Mucosa of stomach (tissue), 1 donor: Measurements from ENCODE around the gene EBP.

ENCODE experiments used
- H3K27me3 ChIP-seq: one replicate; pipeline ENCODE4 v1.7.0; 2013; ENCODE audit warnings: mild to moderate bottlenecking, low read length; ENCODE audit not compliant: control insufficient read depth, insufficient read depth
- H3K36me3 ChIP-seq: one replicate; pipeline ENCODE4 v1.7.0; 2013; ENCODE audit warnings: low read length; ENCODE audit not compliant: control insufficient read depth, insufficient read depth
- H3K4me1 ChIP-seq: one replicate; pipeline ENCODE4 v1.7.0; 2013; ENCODE audit warnings: mild to moderate bottlenecking, low read length; ENCODE audit not compliant: control insufficient read depth, insufficient read depth
- H3K4me3 ChIP-seq: one replicate; pipeline ENCODE4 v1.7.0; 2013; ENCODE audit warnings: low read length
- H3K9ac ChIP-seq: one replicate; pipeline ENCODE4 v1.7.0; 2013; ENCODE audit warnings: mild to moderate bottlenecking, low read length, moderate library complexity
- H3K9me3 ChIP-seq: one replicate; pipeline ENCODE4 v1.7.0; 2013; ENCODE audit warnings: mild to moderate bottlenecking, low read length, moderate library complexity; ENCODE audit not compliant: control insufficient read depth
- donor health status: Pancreatic carcinoma.

The EBP gene

GRCh38 chrX:48521353-48522243 lies at the start of gene EBP:
EBP (plus strand) TSS chrX:48521808; CDS start chrX:48523772, 1,964 bp downstream.
- peak within 1 kb of the TSS; percentile 70 for H3K9ac ChIP-seq
- no peaks in the 10 kb centered on the region for H3K36me3 ChIP-seq
- H3K27me3 ChIP-seq, result no peaks in the 10 kb centered on the region
- H3K4me3 ChIP-seq, result peak within 1 kb of the TSS; percentile 60
- H3K9me3 ChIP-seq, result no peaks in the 10 kb centered on the region
- peaks cover 8% of the 10 kb centered on the region for H3K4me1 ChIP-seq

GRCh38 chrX:48472225-48472624 lies 49.4 kb upstream of the EBP start:
- Histone ChIP-seq H3K9ac (no peak overlapping the region), H3K4me3 (no peak overlapping the region), H3K9me3 (no peaks in the 10 kb centered on the region), H3K36me3 (no peaks in the 10 kb centered on the region), H3K27me3 (peaks cover 5% of the 10 kb centered on the region), H3K4me1 (peaks cover 14% of the 10 kb centered on the region)

- Histone ChIP-seq H3K9me3 (no peaks in the 10 kb centered on the region), H3K9ac (no peak overlapping the region), H3K4me1 (peaks cover 11% of the 10 kb centered on the region), H3K4me3 (no peak overlapping the region), H3K27me3 (peaks cover 5% of the 10 kb centered on the region), H3K36me3 (no peaks in the 10 kb centered on the region)
Observed at GRCh38 chrX:48472851-48473703, 48.5 kb upstream of the EBP start.

GRCh38 chrX:48473704-48473990 lies 48.0 kb upstream of the EBP start:
- H3K36me3 ChIP-seq, result no peaks in the 10 kb centered on the region
- H3K4me3 ChIP-seq, result no peak overlapping the region
- no peak overlapping the region for H3K9ac ChIP-seq
- H3K9me3 ChIP-seq, result no peaks in the 10 kb centered on the region
- peaks cover 10% of the 10 kb centered on the region for H3K4me1 ChIP-seq
- H3K27me3 ChIP-seq, result peaks cover 4% of the 10 kb centered on the region

- Histone ChIP-seq H3K9ac (no peak overlapping the region), H3K4me1 (peaks cover 10% of the 10 kb centered on the region), H3K9me3 (no peaks in the 10 kb centered on the region), H3K27me3 (no peaks in the 10 kb centered on the region), H3K36me3 (no peaks in the 10 kb centered on the region), H3K4me3 (no peak overlapping the region)
Observed at GRCh38 chrX:48474127-48474526, 47.5 kb upstream of the EBP start.

- no peaks in the 10 kb centered on the region for H3K27me3 ChIP-seq
- H3K9me3 ChIP-seq, result no peaks in the 10 kb centered on the region
- peaks cover 7% of the 10 kb centered on the region for H3K4me1 ChIP-seq
- H3K36me3 ChIP-seq, result no peaks in the 10 kb centered on the region
- H3K4me3 ChIP-seq, result no peak overlapping the region
- H3K9ac ChIP-seq, result no peak overlapping the region
Observed at GRCh38 chrX:48474581-48474980, 47.0 kb upstream of the EBP start.

- Histone ChIP-seq H3K9ac (no peak overlapping the region), H3K27me3 (no peaks in the 10 kb centered on the region), H3K36me3 (no peaks in the 10 kb centered on the region), H3K4me3 (peak overlapping the region; percentile 60), H3K9me3 (no peaks in the 10 kb centered on the region), H3K4me1 (peaks cover under 1% of the 10 kb centered on the region)
Observed at GRCh38 chrX:48475296-48475695, 46.3 kb upstream of the EBP start.

- H3K4me1 ChIP-seq, result no peaks in the 10 kb centered on the region
- H3K9ac ChIP-seq, result peak within 1 kb of the TSS; percentile 83
- no peaks in the 10 kb centered on the region for H3K36me3 ChIP-seq
- no peaks in the 10 kb centered on the region for H3K9me3 ChIP-seq
- H3K4me3 ChIP-seq, result peak within 1 kb of the TSS; percentile 60
- H3K27me3 ChIP-seq, result no peaks in the 10 kb centered on the region
Observed at GRCh38 chrX:48475774-48476577, 45.6 kb upstream of the EBP start, which contains the start of gene FTSJ1. FTSJ1 (plus strand) TSS chrX:48476199; CDS start chrX:48478048, 1,849 bp downstream.

GRCh38 chrX:48476919-48477318 lies 44.7 kb upstream of the EBP start:
- H3K27me3 ChIP-seq, result no peaks in the 10 kb centered on the region
- H3K4me3 ChIP-seq, result peak overlapping the region; percentile 60
- H3K9ac ChIP-seq, result peak overlapping the region; percentile 83
- no peaks in the 10 kb centered on the region for H3K4me1 ChIP-seq
- no peaks in the 10 kb centered on the region for H3K9me3 ChIP-seq
- H3K36me3 ChIP-seq, result no peaks in the 10 kb centered on the region

GRCh38 chrX:48477960-48478755 lies 43.5 kb upstream of the EBP start:
- Histone ChIP-seq H3K9me3 (no peaks in the 10 kb centered on the region), H3K27me3 (no peaks in the 10 kb centered on the region), H3K36me3 (no peaks in the 10 kb centered on the region), H3K4me1 (no peaks in the 10 kb centered on the region), H3K4me3 (no peak overlapping the region), H3K9ac (no peak overlapping the region)

GRCh38 chrX:48478806-48479205 lies 42.8 kb upstream of the EBP start:
- Histone ChIP-seq H3K36me3 (no peaks in the 10 kb centered on the region), H3K9me3 (no peaks in the 10 kb centered on the region), H3K27me3 (no peaks in the 10 kb centered on the region), H3K4me3 (no peak overlapping the region), H3K4me1 (no peaks in the 10 kb centered on the region), H3K9ac (no peak overlapping the region)
